ENCODE data around the gene HEXD.

- TF ChIP-seq NFRKB (IDR thresholded peaks at IDR 0.05) = no peak
- TF ChIP-seq FOXM1 (IDR thresholded peaks at IDR 0.05; ENCODE audit: borderline replicate concordance) = no peak
- TF ChIP-seq FOXK2 (IDR thresholded peaks at IDR 0.05) = no peak
These were observed 73.0 kb downstream of the HEXD start for GRCh38 chr17:82491196-82491530.

Measured in HEK293T (cell line).